22Rv1 (cell line): ENCODE data around the gene IDH2.

Source experiments
- ZFX ChIP-seq: fragments of 450-650 bp; IDR thresholded peaks from 2 replicates; pipeline ENCODE4 v1.6.1; 2017; ENCODE audit warnings: antibody characterized with exemption, borderline replicate concordance
- TF ChIP-seq, protein P1 (sequence below): fragments of 450-650 bp; IDR thresholded peaks from 2 replicates; pipeline ENCODE4 v1.5.1; 2017; ENCODE audit warnings: mild to moderate bottlenecking

DNA sequence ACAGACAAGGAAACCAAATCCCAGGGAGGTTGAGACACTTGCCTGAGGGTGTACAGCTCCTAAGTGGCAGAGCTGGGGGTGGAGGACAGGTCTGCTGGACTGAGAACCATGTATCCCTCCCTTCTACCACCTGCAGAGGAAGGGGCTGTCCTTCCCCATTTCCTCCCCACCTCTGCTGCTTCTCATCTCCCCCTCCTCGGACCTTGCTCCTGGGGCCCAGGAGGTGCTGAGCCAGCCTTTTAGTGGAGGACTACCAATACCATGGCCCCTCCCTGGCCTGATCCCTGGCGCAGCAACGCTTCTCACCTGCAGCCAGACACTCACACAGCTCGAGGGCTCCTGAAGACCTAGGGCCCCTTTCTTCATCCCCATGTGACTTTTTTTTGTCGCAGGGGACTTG is 50.4 kb downstream of the IDH2 start:
- TF ChIP-seq, protein P1, sequence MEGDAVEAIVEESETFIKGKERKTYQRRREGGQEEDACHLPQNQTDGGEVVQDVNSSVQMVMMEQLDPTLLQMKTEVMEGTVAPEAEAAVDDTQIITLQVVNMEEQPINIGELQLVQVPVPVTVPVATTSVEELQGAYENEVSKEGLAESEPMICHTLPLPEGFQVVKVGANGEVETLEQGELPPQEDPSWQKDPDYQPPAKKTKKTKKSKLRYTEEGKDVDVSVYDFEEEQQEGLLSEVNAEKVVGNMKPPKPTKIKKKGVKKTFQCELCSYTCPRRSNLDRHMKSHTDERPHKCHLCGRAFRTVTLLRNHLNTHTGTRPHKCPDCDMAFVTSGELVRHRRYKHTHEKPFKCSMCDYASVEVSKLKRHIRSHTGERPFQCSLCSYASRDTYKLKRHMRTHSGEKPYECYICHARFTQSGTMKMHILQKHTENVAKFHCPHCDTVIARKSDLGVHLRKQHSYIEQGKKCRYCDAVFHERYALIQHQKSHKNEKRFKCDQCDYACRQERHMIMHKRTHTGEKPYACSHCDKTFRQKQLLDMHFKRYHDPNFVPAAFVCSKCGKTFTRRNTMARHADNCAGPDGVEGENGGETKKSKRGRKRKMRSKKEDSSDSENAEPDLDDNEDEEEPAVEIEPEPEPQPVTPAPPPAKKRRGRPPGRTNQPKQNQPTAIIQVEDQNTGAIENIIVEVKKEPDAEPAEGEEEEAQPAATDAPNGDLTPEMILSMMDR: no peak
- no peak for TF ChIP-seq ZFX
